A549 (cell line): ENCODE results near the gene ZFHX3. TPM values are rescaled to one million over a fixed set of nuclear protein-coding genes. Genes with fewer than 3 reads are reported as not detected.

Experiments used
- ATAC-seq, 2 experiments: fragments of 200-7000 bp in 1 of 2; fragments of >200 bp in 1 of 2; cut with Nextera tagmentation in 1 of 2; cut with Tn5 transposase in 1 of 2; 3 replicates each; pipeline versions ENCODE4 v1.8.0 to v1.9.1; 2018 to 2020; ENCODE audit warnings: mild to moderate bottlenecking in 1 of 2, moderate library complexity in 1 of 2
- CTCF ChIA-PET: fragments of 300-600 bp; sonication (Branson Sonifier 250); formaldehyde crosslinking; extraction: SDS; loops from one replicate; lab custom pipeline; 2021; ENCODE audit warnings: antibody characterized with exemption, inconsistent platforms; lab: Yijun Ruan, JAX
- POLR2A ChIA-PET: fragments of 350-600 bp; formaldehyde crosslinking; extraction: SDS; loops from one replicate; lab custom pipeline; 2021; ENCODE audit warnings: antibody characterized with exemption, inconsistent platforms; lab: Yijun Ruan, JAX
- DNase-seq, 2 experiments: peaks; one replicate each; pipeline versions ENCODE4 v3.0.0 to v3.0.0-alpha.2; 2011 to 2016; ENCODE audit warnings: low read depth in 1 of 2, low spot score in 1 of 2
- FAIRE-seq: peaks from 2 replicates; lab custom pipeline; 2011; peaks lifted over from hg19 to GRCh38; lab: Jason Lieb, UNC
- H3K27ac ChIP-seq, 2 experiments: fragments of >200 bp; sonication (Bioruptor Twin); formaldehyde crosslinking; 3 replicates each; pipeline ENCODE4 v1.5.1; 2016 to 2017
- H3K4me1 ChIP-seq: fragments of >200 bp; sonication (Bioruptor Twin); formaldehyde crosslinking; 3 replicates; pipeline ENCODE4 v1.6.1; 2016
- H3K4me2 ChIP-seq: fragments of >200 bp; sonication (Bioruptor Twin); formaldehyde crosslinking; 3 replicates; pipeline ENCODE4 v1.6.1; 2016
- H3K4me3 ChIP-seq: fragments of >200 bp; sonication (Bioruptor Twin); formaldehyde crosslinking; 3 replicates; pipeline ENCODE4 v1.5.1; 2016
- H3K9me3 ChIP-seq: fragments of >200 bp; sonication (Bioruptor Twin); formaldehyde crosslinking; 3 replicates; pipeline ENCODE4 v1.6.1; 2016
- BHLHE40 ChIP-seq: IDR thresholded peaks from 2 replicates; pipeline ENCODE4 v1.6.1; 2012; ENCODE audit warnings: low read depth, low read length, inconsistent platforms
- EHF ChIP-seq: fragments of 250-450 bp; sonication (Bioruptor Pico); IDR thresholded peaks from 2 replicates; pipeline ENCODE4 v1.5.0; 2020; ENCODE audit warnings: mild to moderate bottlenecking
- EHMT2 ChIP-seq: fragments of 200-600 bp; sonication (generic); IDR thresholded peaks from 2 replicates; pipeline ENCODE4 v1.6.1; 2016; ENCODE audit warnings: antibody characterized with exemption, low read depth, mild to moderate bottlenecking, moderate library complexity
- ELK1 ChIP-seq: fragments of 150-350 bp; IDR thresholded peaks from 2 replicates; pipeline ENCODE4 v1.6.1; 2014; ENCODE audit warnings: low read depth, mild to moderate bottlenecking, low read length
- HES2 ChIP-seq: fragments of >200 bp; sonication (Bioruptor Twin); formaldehyde crosslinking; IDR thresholded peaks from 2 replicates; pipeline ENCODE4 v1.6.1; 2016
- HEYL ChIP-seq: fragments of 250-450 bp; sonication (Bioruptor Pico); IDR thresholded peaks from 2 replicates; pipeline ENCODE4 v1.8.0; 2021; ENCODE audit warnings: mild to moderate bottlenecking, moderate library complexity
- HOXA7 ChIP-seq: fragments of 250-450 bp; sonication (Bioruptor Pico); IDR thresholded peaks from 2 replicates; pipeline ENCODE4 v1.5.0; 2020; ENCODE audit warnings: mild to moderate bottlenecking, moderate library complexity
- MAFK ChIP-seq: fragments of 450-650 bp; IDR thresholded peaks from 2 replicates; pipeline ENCODE4 v1.6.1; 2014; ENCODE audit not compliant: partially characterized antibody
- MAZ ChIP-seq: fragments of 150-350 bp; IDR thresholded peaks from 2 replicates; pipeline ENCODE4 v1.6.1; 2014; ENCODE audit warnings: antibody characterized with exemption, low read depth, low read length, borderline replicate concordance
- MYC ChIP-seq: IDR thresholded peaks from 2 replicates; pipeline ENCODE4 v1.6.1; 2012; ENCODE audit warnings: mild to moderate bottlenecking, inconsistent platforms, low read length, improper control_type of control experiment, borderline replicate concordance
- NPAS2 ChIP-seq: fragments of 250-450 bp; sonication (Bioruptor Pico); IDR thresholded peaks from 2 replicates; pipeline ENCODE4 v1.8.0; 2022; ENCODE audit warnings: mild to moderate bottlenecking, moderate library complexity, borderline replicate concordance
- RNF2 ChIP-seq: fragments of 200-600 bp; sonication (generic); IDR thresholded peaks from 2 replicates; pipeline ENCODE4 v1.6.1; 2016; ENCODE audit warnings: low read depth, mild to moderate bottlenecking, antibody characterized with exemption, moderate library complexity, borderline replicate concordance
- SREBF2 ChIP-seq: fragments of 450-650 bp; IDR thresholded peaks from 2 replicates; pipeline ENCODE4 v1.6.1; 2014; ENCODE audit warnings: mild to moderate bottlenecking, moderate library complexity
- ZFP36 ChIP-seq: fragments of 450-650 bp; IDR thresholded peaks from 2 replicates; pipeline ENCODE4 v1.6.1; 2014; ENCODE audit warnings: borderline replicate concordance; ENCODE audit not compliant: partially characterized antibody
- ZNF302 ChIP-seq: fragments of 250-450 bp; sonication (Bioruptor Pico); IDR thresholded peaks from 2 replicates; pipeline ENCODE4 v1.9.0; 2021; ENCODE audit warnings: inconsistent platforms, mild to moderate bottlenecking, moderate library complexity
- ZSCAN20 ChIP-seq: fragments of 250-450 bp; sonication (Bioruptor Pico); IDR thresholded peaks from 2 replicates; pipeline ENCODE4 v1.8.0; 2022; ENCODE audit warnings: mild to moderate bottlenecking, moderate library complexity
- WGBS: methylation state at CpG from one replicate; pipeline ENCODE4 v1.1.6; 2017; ENCODE audit errors: missing lambda C conversion rate; 5-methylcytosine and 5-hydroxymethylcytosine counted together
- polyA plus RNA-seq, 4 experiments: library from polyadenylated mRNA; depleted of rRNA in 3 of 4; stranded (reverse); fragments of >200 nt; fragmentation: RNase III in 1 of 4; extraction: RNeasy Plus Mini Kit Qiagen cat#74134 plus additional on column Dnase treatment in 1 of 4; gene quantifications; 2 replicates in 3 of 4; 3 replicates in 1 of 4; pipeline ENCODE4 v1.2.3, GENCODE V29; 2011 to 2017
- small RNA-seq, 6 experiments: library from RNA; depleted of rRNA; stranded (forward); fragments of <200 nt; gene quantifications; one replicate each; pipeline ENCODE3, GENCODE V24; 2012

ZFHX3 gene
- polyA plus RNA-seq, 2 of the 4 experiments (the other 2 are of a cell fraction): 3.9 to 6.5 TPM

GRCh38 chr16:72736074-72736473, 311.9 kb downstream of the ZFHX3 start:
- CTCF ChIA-PET: no interaction called here
- WGBS: no CpG with 5 or more reads among the region's 2 CpGs
- H3K4me1 ChIP-seq: peaks cover 8% of the 10 kb centered on the region; the same call in 1 of the 3 replicates

More at GRCh38 chr16:72736074-72736473, 311.9 kb downstream of the ZFHX3 start:
- H3K4me3 ChIP-seq: no peak overlapping the region
- TF ChIP-seq ZNF302 (CRISPR knock-in tag) (no peak), SREBF2 (no peak), MAFK (no peak), EHF (CRISPR knock-in tag) (no peak), ZFP36 (no peak), MAZ (no peak), EHMT2 (no peak), HEYL (no peak), BHLHE40 (no peak), RNF2 (no peak), ZSCAN20 (no peak), HOXA7 (CRISPR knock-in tag) (no peak), MYC (no peak), NPAS2 (CRISPR knock-in tag) (no peak), ELK1 (no peak), HES2 (no peak)
- ATAC-seq (no peak), FAIRE-seq (no peak), DNase-seq (no peak)
- H3K27ac ChIP-seq: no peak overlapping the region
- H3K9me3 ChIP-seq: peaks cover 6% of the 10 kb centered on the region; the same call in 1 of the 3 replicates
- POLR2A ChIA-PET: no interaction called here
- no peak overlapping the region for H3K4me2 ChIP-seq

Small RNAs within 50 kb of the gene (small RNA-seq; reads per million reads assigned to genes)
- 0 reads per million in 6 experiments for gene AC002044.1
- 0 to 0.43 (median 0) reads per million in 6 experiments for gene RNU7-71P
